Activated CD8-positive, alpha-beta memory T cell treated with anti-CD3 and anti-CD28 coated beads for 1 hour (primary cell): ENCODE data around the gene ZCCHC13.
"Not testable (repeated sequence)": the region's sequence is repeated elsewhere in the genome, so short reads cannot be mapped to it uniquely, and the experiment has no call there.

Experiments used
- DNase-seq, 2 donors: peaks; one replicate each; pipeline ENCODE4 v3.0.0-alpha.2; 2020; ENCODE audit warnings: low read depth in 1 of 2; ENCODE audit errors: extremely low read depth in 1 of 2

Gene ZCCHC13

GRCh38 chrX:74304016-74304415, at the start of gene ZCCHC13:
ZCCHC13 (plus strand) TSS chrX:74304180; CDS start chrX:74304267, 87 bp downstream.
- DNase-seq, result no peak

GRCh38 chrX:74258111-74258510, 45.9 kb upstream of the ZCCHC13 start:
- DNase-seq, result not testable (repeated sequence)

GRCh38 chrX:74259885-74260491, 44.0 kb upstream of the ZCCHC13 start:
- no peak for DNase-seq

GRCh38 chrX:74262452-74263209, 41.3 kb upstream of the ZCCHC13 start:
- no peak for DNase-seq

- DNase-seq, result no peak
Observed at GRCh38 chrX:74270393-74270792, 33.6 kb upstream of the ZCCHC13 start.

GRCh38 chrX:74272230-74272629, 31.8 kb upstream of the ZCCHC13 start:
- no peak for DNase-seq

GRCh38 chrX:74274516-74274915, 29.5 kb upstream of the ZCCHC13 start:
- no peak for DNase-seq

- DNase-seq, result no peak
Observed at GRCh38 chrX:74277320-74277719, 26.7 kb upstream of the ZCCHC13 start.

- DNase-seq, result no peak
Observed at GRCh38 chrX:74277846-74278245, 26.1 kb upstream of the ZCCHC13 start.

GRCh38 chrX:74280759-74281158, 23.2 kb upstream of the ZCCHC13 start:
- no peak for DNase-seq

- DNase-seq, result no peak
Observed at GRCh38 chrX:74284391-74284952, 19.5 kb upstream of the ZCCHC13 start.

- no peak for DNase-seq
Observed at GRCh38 chrX:74286950-74287740, 16.8 kb upstream of the ZCCHC13 start.

- DNase-seq, result no peak
Observed at GRCh38 chrX:74291577-74291963, 12.4 kb upstream of the ZCCHC13 start.

GRCh38 chrX:74291964-74292807, 11.8 kb upstream of the ZCCHC13 start:
- peak; percentile 55 to 68 for DNase-seq

- DNase-seq, result no peak
Observed at GRCh38 chrX:74292808-74293123, 11.2 kb upstream of the ZCCHC13 start.

GRCh38 chrX:74293343-74293946, 10.5 kb upstream of the ZCCHC13 start:
- DNase-seq, result peak; percentile 11 to 42

GRCh38 chrX:74295101-74295500, 8.9 kb upstream of the ZCCHC13 start:
- DNase-seq, result no peak

GRCh38 chrX:74297766-74298165, 6.2 kb upstream of the ZCCHC13 start:
- DNase-seq, result no peak

GRCh38 chrX:74300869-74301268, 3.1 kb upstream of the ZCCHC13 start:
- no peak for DNase-seq

GRCh38 chrX:74318672-74319071, 14.7 kb downstream of the ZCCHC13 start:
- no peak for DNase-seq
